D721Med (cell line): ENCODE measurements around the gene GPR142.

Source experiments
- DNase-seq: peaks from one replicate; pipeline ENCODE4 v3.0.0; 2011; ENCODE audit warnings: low spot score; ENCODE audit not compliant: insufficient read length
- FAIRE-seq: peaks from 2 replicates; lab custom pipeline; 2011; peaks lifted over from hg19 to GRCh38; lab: Jason Lieb, UNC
- TF ChIP-seq, protein P1 (sequence below): IDR thresholded peaks from 2 replicates; pipeline ENCODE4 v1.5.1; 2012; ENCODE audit warnings: mild to moderate bottlenecking, control low read depth; ENCODE audit not compliant: insufficient read depth; ENCODE audit errors: missing control alignments

Gene GPR142

GRCh38 chr17:74367206-74367605 lies at the start of gene GPR142:
TSS of gene GPR142 (plus strand) at chr17:74367506. CDS start at chr17:74369541, 2,035 bp downstream.
- DNase-seq (no peak), FAIRE-seq (no peak)
- TF ChIP-seq, protein P1, sequence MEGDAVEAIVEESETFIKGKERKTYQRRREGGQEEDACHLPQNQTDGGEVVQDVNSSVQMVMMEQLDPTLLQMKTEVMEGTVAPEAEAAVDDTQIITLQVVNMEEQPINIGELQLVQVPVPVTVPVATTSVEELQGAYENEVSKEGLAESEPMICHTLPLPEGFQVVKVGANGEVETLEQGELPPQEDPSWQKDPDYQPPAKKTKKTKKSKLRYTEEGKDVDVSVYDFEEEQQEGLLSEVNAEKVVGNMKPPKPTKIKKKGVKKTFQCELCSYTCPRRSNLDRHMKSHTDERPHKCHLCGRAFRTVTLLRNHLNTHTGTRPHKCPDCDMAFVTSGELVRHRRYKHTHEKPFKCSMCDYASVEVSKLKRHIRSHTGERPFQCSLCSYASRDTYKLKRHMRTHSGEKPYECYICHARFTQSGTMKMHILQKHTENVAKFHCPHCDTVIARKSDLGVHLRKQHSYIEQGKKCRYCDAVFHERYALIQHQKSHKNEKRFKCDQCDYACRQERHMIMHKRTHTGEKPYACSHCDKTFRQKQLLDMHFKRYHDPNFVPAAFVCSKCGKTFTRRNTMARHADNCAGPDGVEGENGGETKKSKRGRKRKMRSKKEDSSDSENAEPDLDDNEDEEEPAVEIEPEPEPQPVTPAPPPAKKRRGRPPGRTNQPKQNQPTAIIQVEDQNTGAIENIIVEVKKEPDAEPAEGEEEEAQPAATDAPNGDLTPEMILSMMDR, result no peak

DNA sequence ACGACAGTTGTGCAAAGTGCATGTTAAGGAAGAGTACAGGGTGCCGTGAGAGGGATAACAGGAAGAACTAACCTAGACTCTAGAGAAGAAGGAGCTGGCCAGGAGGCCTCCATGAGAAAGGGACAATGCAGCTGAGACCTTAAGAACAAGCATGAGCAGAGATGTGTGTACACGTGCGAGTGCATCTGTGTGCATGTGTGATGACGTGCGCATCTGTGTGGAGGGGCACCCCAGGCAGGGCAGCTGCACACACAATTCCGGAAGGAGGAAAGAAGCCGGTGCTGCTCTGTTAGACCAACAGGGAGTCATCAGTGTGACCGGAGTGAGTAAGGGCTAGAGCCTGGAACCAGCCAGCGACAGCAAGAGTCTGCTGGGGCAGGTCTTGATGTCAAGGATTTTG lies 48.9 kb upstream of the GPR142 start:
- TF ChIP-seq, protein P1, result no peak
- no peak for FAIRE-seq
- no peak for DNase-seq

DNA sequence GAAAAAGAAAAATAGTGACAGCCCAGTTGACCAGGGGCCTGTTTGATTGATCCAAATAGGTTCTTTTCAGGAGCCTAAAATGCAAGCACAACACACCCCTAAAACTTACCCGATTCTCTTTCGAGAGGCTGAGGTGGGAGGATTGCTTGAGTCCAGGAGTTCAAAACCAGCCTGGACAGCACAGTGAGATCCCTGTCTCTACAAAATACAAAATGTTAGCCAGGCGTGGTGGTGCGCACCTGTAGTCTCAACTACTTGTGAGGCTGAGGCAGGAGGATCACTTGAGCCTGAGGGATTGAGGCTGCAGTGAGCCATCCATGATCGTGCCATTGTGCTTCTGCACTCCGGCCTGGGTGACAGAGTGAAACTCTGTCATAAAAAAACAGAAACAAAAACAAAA lies 42.8 kb upstream of the GPR142 start:
- DNase-seq (no peak), FAIRE-seq (no peak)
- TF ChIP-seq, protein P1, result no peak

- no peak for DNase-seq
- no peak for FAIRE-seq
Measured at GRCh38 chr17:74325376-74325742, 41.9 kb upstream of the GPR142 start.

DNA sequence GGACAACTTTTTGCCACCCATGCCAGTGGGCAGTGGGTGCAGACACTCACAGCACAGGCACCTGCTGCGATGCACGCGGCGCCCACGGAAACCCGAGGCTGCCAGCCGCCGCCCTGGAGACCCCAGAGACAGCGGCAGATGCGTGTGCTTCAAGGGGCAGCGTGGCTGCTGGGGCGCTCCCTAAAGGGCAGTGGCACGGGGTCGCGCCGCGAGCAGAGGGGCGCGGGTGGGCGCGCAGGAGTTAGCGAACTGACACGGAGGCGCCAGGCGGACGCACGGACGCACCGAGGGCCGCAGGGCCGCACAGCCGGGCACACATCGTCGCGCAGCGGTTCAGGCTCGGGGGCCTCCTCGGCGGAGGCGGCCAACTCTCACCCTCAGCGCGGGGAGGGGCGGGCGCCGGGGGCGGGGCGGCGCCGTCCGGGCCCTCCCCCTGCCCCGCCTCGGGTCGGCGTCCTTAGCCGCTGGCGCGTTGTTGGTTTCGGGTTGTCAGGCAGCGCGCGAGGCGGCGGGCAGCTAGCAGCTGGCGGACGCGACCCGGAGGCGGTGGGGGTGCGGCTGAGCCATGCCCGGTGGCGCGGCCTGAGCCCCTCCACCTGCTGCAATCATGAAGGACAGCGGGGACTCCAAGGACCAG lies 41.4 kb upstream of the GPR142 start, which contains the start of gene KIF19:
Gene KIF19, plus strand, starts transcription at position 484 of the 637 bp plus-strand sequence. Its CDS starts 124 bp downstream, at position 608.
- FAIRE-seq (no peak), DNase-seq (peak; percentile 91)
- TF ChIP-seq, protein P1, result no peak

More at GRCh38 chr17:74325376-74325742, 41.9 kb upstream of the GPR142 start:
- TF ChIP-seq, protein P1, result no peak

- TF ChIP-seq, protein P1, result no peak
- no peak for FAIRE-seq
- no peak for DNase-seq
Measured at GRCh38 chr17:74326506-74326905, 40.8 kb upstream of the GPR142 start.

GRCh38 chr17:74328487-74328886 lies 38.8 kb upstream of the GPR142 start:
- TF ChIP-seq, protein P1, result no peak
- DNase-seq (no peak), FAIRE-seq (no peak)
